Liver (tissue), 9 donors: Measurements from ENCODE around the gene MLXIP. TPM values are rescaled to one million over a fixed set of nuclear protein-coding genes. Genes with fewer than 3 reads are reported as not detected.
"Not testable (repeated sequence)": the region's sequence is repeated elsewhere in the genome, so short reads cannot be mapped to it uniquely, and the experiment has no call there.

Experiments
- DNase-seq: peaks from one replicate; pipeline ENCODE4 v3.0.0-alpha.2; 2017; ENCODE audit warnings: low spot score
- H3K27ac ChIP-seq, 2 donors: one replicate each; pipeline ENCODE4 v1.7.0; 2013; ENCODE audit warnings: inconsistent platforms in 2 of 2, low read length in 2 of 2, control low read depth in 1 of 2, low read depth in 1 of 2, mild to moderate bottlenecking in 1 of 2
- H3K27me3 ChIP-seq, 4 donors: one replicate each; pipeline versions ENCODE4 v1.6.1 to v1.7.0; 2013; ENCODE audit warnings: low read length in 3 of 4, inconsistent platforms in 1 of 4, mild to moderate bottlenecking in 1 of 4, moderate library complexity in 1 of 4; ENCODE audit not compliant: control insufficient read depth in 4 of 4, insufficient read depth in 4 of 4
- H3K36me3 ChIP-seq, 4 donors: one replicate each; pipeline versions ENCODE4 v1.6.1 to v1.7.0; 2013; ENCODE audit warnings: low read length in 3 of 4, mild to moderate bottlenecking in 3 of 4, low read depth in 1 of 4, moderate library complexity in 1 of 4; ENCODE audit not compliant: control insufficient read depth in 4 of 4, insufficient read depth in 3 of 4
- H3K4me1 ChIP-seq, 4 donors: one replicate each; pipeline versions ENCODE4 v1.6.1 to v1.7.0; 2013; ENCODE audit warnings: low read length in 3 of 4, mild to moderate bottlenecking in 3 of 4, moderate library complexity in 1 of 4; ENCODE audit not compliant: control insufficient read depth in 4 of 4, insufficient read depth in 4 of 4
- H3K4me3 ChIP-seq, 3 donors: one replicate each; pipeline versions ENCODE4 v1.6.1 to v1.7.0; 2013; ENCODE audit warnings: low read length in 3 of 3, control low read depth in 1 of 3, low read depth in 1 of 3, mild to moderate bottlenecking in 1 of 3
- H3K9ac ChIP-seq, 2 donors: one replicate each; pipeline ENCODE4 v1.7.0; 2013; ENCODE audit warnings: low read length in 2 of 2, mild to moderate bottlenecking in 2 of 2, moderate library complexity in 2 of 2, control low read depth in 1 of 2, low read depth in 1 of 2
- H3K9me3 ChIP-seq, 4 donors: one replicate each; pipeline versions ENCODE4 v1.6.1 to v1.7.0; 2013; ENCODE audit warnings: low read length in 3 of 4; ENCODE audit not compliant: control insufficient read depth in 4 of 4
- EGR1 ChIP-seq, 2 donors: IDR thresholded peaks; 2 replicates each; pipeline ENCODE4 v1.6.1; 2016 to 2018; ENCODE audit warnings: antibody characterized with exemption in 2 of 2, low read depth in 2 of 2
- FOXA1 ChIP-seq: IDR thresholded peaks from 2 replicates; pipeline ENCODE4 v1.6.1; 2016; ENCODE audit warnings: antibody characterized with exemption
- HNF4A ChIP-seq, 2 donors: conservative IDR thresholded peaks; 2 replicates each; pipeline ENCODE4 v1.6.1; 2016; ENCODE audit warnings: antibody characterized with exemption in 2 of 2, mild to moderate bottlenecking in 2 of 2
- HNF4G ChIP-seq: IDR thresholded peaks from 2 replicates; pipeline ENCODE4 v1.6.1; 2016; ENCODE audit warnings: antibody characterized with exemption
- JUND ChIP-seq, 2 donors: IDR thresholded peaks; 2 replicates each; pipeline ENCODE4 v1.6.1; 2016; ENCODE audit warnings: antibody characterized with exemption in 2 of 2
- NR2F2 ChIP-seq: IDR thresholded peaks from 2 replicates; pipeline ENCODE4 v1.6.1; 2016; ENCODE audit warnings: antibody characterized with exemption
- RAD21 ChIP-seq, 2 donors: IDR thresholded peaks; 2 replicates each; pipeline ENCODE4 v1.6.1; 2016; ENCODE audit warnings: antibody characterized with exemption in 2 of 2, mild to moderate bottlenecking in 2 of 2
- RXRA ChIP-seq, 2 donors: IDR thresholded peaks; 2 replicates each; pipeline ENCODE4 v1.6.1; 2017 to 2018; ENCODE audit warnings: antibody characterized with exemption in 2 of 2, mild to moderate bottlenecking in 1 of 2
- SP1 ChIP-seq: IDR thresholded peaks from 2 replicates; pipeline ENCODE4 v1.6.1; 2018; ENCODE audit warnings: antibody characterized with exemption, mild to moderate bottlenecking
- YY1 ChIP-seq: IDR thresholded peaks from 2 replicates; pipeline ENCODE4 v1.6.1; 2016; ENCODE audit warnings: antibody characterized with exemption, mild to moderate bottlenecking
- WGBS: extraction: QIAGEN DNeasy Blood & Tissue Kit; methylation state at CpG from one replicate; pipeline ENCODE4 v1.1.7; 2013; 5-methylcytosine and 5-hydroxymethylcytosine counted together
- polyA plus RNA-seq, 2 donors: library from polyadenylated mRNA; stranded (reverse) in 1 of 2; unstranded in 1 of 2; fragments of 200-250 nt in 1 of 2; fragments of >200 nt in 1 of 2; fragmentation: Nextera tagmentation in 1 of 2; extraction: Ambion mirVana in 1 of 2; gene quantifications; one replicate each; pipeline versions ENCODE4 v1.2.1 to v1.2.3, GENCODE V29; 2013 to 2015
- total RNA-seq, 2 donors: library from RNA; depleted of rRNA; stranded (reverse); fragments of >200 nt; gene quantifications; one replicate each; pipeline ENCODE4 v1.2.3, GENCODE V29; 2014
- TF ChIP-seq, protein P1 (sequence below): IDR thresholded peaks from 2 replicates; pipeline ENCODE4 v1.6.1; 2016; ENCODE audit warnings: antibody characterized with exemption, mild to moderate bottlenecking
- TF ChIP-seq, protein P2 (sequence below): IDR thresholded peaks from 2 replicates; pipeline ENCODE4 v1.6.1; 2016; ENCODE audit warnings: antibody characterized with exemption
- TF ChIP-seq, protein P3 (sequence below): IDR thresholded peaks from 2 replicates; pipeline ENCODE4 v1.6.1; 2016; ENCODE audit warnings: antibody characterized with exemption
- donor health status: healthy.
- donor health status: healthy.
- donor health status: healthy.
- donor health status: healthy.
- donor health status: healthy.

MLXIP gene
- total and polyA plus RNA-seq, 4 donors, result 10.6 to 19.5 (median 11.0) TPM

DNA sequence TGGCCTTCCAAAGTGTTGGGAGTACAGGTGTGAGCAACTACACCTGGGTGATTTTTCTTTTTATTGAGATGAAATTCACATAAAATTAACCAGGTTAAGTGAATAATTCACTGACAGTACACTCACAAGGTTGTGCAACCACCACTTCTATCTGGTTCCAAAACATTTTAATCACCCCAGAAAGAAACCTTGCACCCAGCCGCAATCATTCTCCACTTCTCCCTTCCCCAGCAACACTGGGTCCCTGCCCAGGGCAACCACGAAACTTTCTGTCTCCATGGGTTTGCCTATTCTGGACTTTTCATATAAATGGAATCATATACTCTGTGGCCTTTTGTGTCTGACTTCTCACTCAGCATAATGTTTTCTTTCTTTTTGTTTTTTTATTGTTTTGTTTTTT, 26.3 kb upstream of the MLXIP start:
- Histone ChIP-seq H3K9ac (peak overlapping the region in 1 of 2 donors; percentile 77), H3K4me1 (peaks cover 2 to 41% (median 22%) of the 10 kb centered on the region in 4 donors), H3K4me3 (no peak overlapping the region), H3K27ac (peak overlapping the region; percentile 77 to 91), H3K9me3 (no peaks in the 10 kb centered on the region), H3K27me3 (no peaks in the 10 kb centered on the region), H3K36me3 (peaks cover 0 to 1% (median 0%) of the 10 kb centered on the region in 4 donors)
- no peak for DNase-seq
- TF ChIP-seq HNF4G, result no peak
- no peak for TF ChIP-seq NR2F2
- TF ChIP-seq SP1, result peak; percentile 66
- peak; percentile 18 to 26 for TF ChIP-seq RAD21 (IDR thresholded peaks at IDR 0.05)
- peak in 1 of 2 donors; percentile 80 for TF ChIP-seq RXRA (IDR thresholded peaks at IDR 0.05)
- TF ChIP-seq, protein P1, sequence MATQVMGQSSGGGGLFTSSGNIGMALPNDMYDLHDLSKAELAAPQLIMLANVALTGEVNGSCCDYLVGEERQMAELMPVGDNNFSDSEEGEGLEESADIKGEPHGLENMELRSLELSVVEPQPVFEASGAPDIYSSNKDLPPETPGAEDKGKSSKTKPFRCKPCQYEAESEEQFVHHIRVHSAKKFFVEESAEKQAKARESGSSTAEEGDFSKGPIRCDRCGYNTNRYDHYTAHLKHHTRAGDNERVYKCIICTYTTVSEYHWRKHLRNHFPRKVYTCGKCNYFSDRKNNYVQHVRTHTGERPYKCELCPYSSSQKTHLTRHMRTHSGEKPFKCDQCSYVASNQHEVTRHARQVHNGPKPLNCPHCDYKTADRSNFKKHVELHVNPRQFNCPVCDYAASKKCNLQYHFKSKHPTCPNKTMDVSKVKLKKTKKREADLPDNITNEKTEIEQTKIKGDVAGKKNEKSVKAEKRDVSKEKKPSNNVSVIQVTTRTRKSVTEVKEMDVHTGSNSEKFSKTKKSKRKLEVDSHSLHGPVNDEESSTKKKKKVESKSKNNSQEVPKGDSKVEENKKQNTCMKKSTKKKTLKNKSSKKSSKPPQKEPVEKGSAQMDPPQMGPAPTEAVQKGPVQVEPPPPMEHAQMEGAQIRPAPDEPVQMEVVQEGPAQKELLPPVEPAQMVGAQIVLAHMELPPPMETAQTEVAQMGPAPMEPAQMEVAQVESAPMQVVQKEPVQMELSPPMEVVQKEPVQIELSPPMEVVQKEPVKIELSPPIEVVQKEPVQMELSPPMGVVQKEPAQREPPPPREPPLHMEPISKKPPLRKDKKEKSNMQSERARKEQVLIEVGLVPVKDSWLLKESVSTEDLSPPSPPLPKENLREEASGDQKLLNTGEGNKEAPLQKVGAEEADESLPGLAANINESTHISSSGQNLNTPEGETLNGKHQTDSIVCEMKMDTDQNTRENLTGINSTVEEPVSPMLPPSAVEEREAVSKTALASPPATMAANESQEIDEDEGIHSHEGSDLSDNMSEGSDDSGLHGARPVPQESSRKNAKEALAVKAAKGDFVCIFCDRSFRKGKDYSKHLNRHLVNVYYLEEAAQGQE, result peak; percentile 82
- peak; percentile 60 to 72 for TF ChIP-seq HNF4A (conservative IDR thresholded peaks at IDR 0.05)
- TF ChIP-seq FOXA1, result no peak
- TF ChIP-seq JUND (IDR thresholded peaks at IDR 0.05), result peak in 1 of 2 donors; percentile 36
- TF ChIP-seq YY1, result no peak
- TF ChIP-seq, protein P2, sequence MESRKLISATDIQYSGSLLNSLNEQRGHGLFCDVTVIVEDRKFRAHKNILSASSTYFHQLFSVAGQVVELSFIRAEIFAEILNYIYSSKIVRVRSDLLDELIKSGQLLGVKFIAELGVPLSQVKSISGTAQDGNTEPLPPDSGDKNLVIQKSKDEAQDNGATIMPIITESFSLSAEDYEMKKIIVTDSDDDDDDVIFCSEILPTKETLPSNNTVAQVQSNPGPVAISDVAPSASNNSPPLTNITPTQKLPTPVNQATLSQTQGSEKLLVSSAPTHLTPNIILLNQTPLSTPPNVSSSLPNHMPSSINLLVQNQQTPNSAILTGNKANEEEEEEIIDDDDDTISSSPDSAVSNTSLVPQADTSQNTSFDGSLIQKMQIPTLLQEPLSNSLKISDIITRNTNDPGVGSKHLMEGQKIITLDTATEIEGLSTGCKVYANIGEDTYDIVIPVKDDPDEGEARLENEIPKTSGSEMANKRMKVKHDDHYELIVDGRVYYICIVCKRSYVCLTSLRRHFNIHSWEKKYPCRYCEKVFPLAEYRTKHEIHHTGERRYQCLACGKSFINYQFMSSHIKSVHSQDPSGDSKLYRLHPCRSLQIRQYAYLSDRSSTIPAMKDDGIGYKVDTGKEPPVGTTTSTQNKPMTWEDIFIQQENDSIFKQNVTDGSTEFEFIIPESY, result no peak
- no peak for TF ChIP-seq EGR1 (IDR thresholded peaks at IDR 0.05; ENCODE audit: low read depth in 2 of 2)
- TF ChIP-seq, protein P3, sequence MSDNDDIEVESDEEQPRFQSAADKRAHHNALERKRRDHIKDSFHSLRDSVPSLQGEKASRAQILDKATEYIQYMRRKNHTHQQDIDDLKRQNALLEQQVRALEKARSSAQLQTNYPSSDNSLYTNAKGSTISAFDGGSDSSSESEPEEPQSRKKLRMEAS, result peak; percentile 20
- 31% methylated on average over 2 of the region's 2 CpGs for WGBS

DNA sequence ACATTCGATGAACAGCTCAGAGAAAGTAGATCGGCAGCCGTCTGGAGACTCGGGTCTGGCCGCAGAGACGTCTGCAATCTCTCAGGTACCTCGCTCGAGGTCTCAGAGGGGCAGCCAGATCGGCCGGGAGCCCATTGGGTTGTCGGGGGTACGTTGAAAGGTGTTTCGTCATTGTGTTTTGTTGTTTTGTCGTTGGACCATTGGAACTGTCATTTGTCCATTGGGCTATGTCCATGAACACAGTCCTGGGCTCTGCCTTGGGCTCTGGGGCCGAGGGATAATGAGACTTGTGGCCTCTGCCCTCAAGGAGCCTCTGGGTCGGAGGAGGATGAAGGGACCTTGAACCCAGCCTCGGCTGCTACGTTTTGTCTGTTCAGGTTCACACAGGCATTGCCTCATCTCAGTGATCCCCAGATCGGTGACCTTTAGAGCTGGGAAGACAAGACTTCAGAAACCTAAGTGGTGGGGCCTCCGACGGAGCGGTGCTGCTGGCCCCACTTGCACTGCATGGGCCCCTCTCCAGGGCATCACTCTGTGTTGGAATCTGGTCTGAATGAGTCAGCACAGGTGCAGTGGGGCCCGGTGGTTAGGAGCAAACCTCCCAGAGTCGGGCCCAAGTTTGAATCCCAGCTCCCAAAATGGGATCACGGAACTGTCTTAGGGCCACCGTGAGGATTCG, 23.6 kb upstream of the MLXIP start:
- peaks cover 0 to 6% (median 0%) of the 10 kb centered on the region in 4 donors for H3K36me3 ChIP-seq
- no peaks in the 10 kb centered on the region for H3K9me3 ChIP-seq
- no peak for DNase-seq
- no peaks in the 10 kb centered on the region for H3K27me3 ChIP-seq
- TF ChIP-seq, protein P1, result no peak
- TF ChIP-seq RXRA (IDR thresholded peaks at IDR 0.05), result peak in 1 of 2 donors; percentile 25
- peak in 1 of 2 donors; percentile 6 for TF ChIP-seq HNF4A (conservative IDR thresholded peaks at IDR 0.05)
- WGBS, result 82% methylated on average over 27 of the region's 27 CpGs
- H3K9ac ChIP-seq, result no peak overlapping the region
- no peak overlapping the region for H3K4me3 ChIP-seq
- H3K4me1 ChIP-seq, result peaks cover 2 to 38% (median 22%) of the 10 kb centered on the region in 4 donors
- no peak overlapping the region for H3K27ac ChIP-seq

DNA sequence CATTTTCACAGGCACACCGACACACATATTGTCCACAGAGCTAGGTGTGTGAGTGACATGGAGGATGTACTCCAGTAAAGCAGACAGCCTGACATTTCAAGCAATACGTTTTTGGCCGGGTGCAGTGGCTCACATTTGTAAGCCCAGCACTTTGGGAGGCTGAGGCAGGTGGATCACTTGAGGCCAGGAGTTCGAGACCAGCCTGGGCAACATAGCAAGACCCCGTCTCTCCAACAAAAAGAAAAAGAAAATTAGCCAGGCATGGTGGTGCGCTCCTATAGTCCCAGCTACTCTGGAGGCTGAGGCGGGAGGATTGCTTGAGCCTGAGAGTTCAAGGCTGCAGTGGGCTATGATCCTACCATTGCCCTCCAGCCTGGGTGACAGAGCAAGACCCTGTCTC, 22.1 kb upstream of the MLXIP start:
- H3K9me3 ChIP-seq, DNase-seq, H3K36me3 ChIP-seq, H3K4me3 ChIP-seq, H3K27me3 ChIP-seq, H3K9ac ChIP-seq, H3K27ac ChIP-seq: not testable (repeated sequence)
- H3K4me1 ChIP-seq, result peaks cover 2 to 26% (median 13%) of the 10 kb centered on the region in 4 donors
- WGBS, result 96% methylated on average over 7 of the region's 7 CpGs
